GM10266 (cell line): ENCODE data around the gene MSI2.

Experiments
- DNase-seq: peaks from one replicate; pipeline ENCODE4 v3.0.0; 2012; ENCODE audit errors: extremely low spot score
- CTCF ChIP-seq: IDR thresholded peaks from 2 replicates; pipeline ENCODE4 v1.5.1; 2012; ENCODE audit warnings: mild to moderate bottlenecking, low read depth; ENCODE audit not compliant: control insufficient read depth, insufficient read depth; ENCODE audit errors: missing control alignments

The MSI2 gene

GRCh38 chr17:57326764-57327163 lies 70.4 kb downstream of the MSI2 start:
- DNase-seq, result no peak
- TF ChIP-seq CTCF, result no peak

- no peak for TF ChIP-seq CTCF
- DNase-seq, result no peak
Measured at GRCh38 chr17:57327176-57327970, 71.0 kb downstream of the MSI2 start.

- DNase-seq, result no peak
- no peak for TF ChIP-seq CTCF
Measured at GRCh38 chr17:57328109-57328882, 72.0 kb downstream of the MSI2 start.

- TF ChIP-seq CTCF, result no peak
- DNase-seq, result no peak
Measured at GRCh38 chr17:57329380-57330214, 73.3 kb downstream of the MSI2 start.

- no peak for DNase-seq
- no peak for TF ChIP-seq CTCF
Measured at GRCh38 chr17:57330587-57330986, 74.3 kb downstream of the MSI2 start.

- TF ChIP-seq CTCF, result no peak
- DNase-seq, result no peak
Measured at GRCh38 chr17:57331423-57331822, 75.1 kb downstream of the MSI2 start.
